HG03432 (cell line): Measurements from ENCODE around the gene SKP1.

Experiments used
- ATAC-seq: cut with Tn5 transposase; IDR thresholded peaks from one replicate; pipeline ENCODE4 v1.9.1; 2021; ENCODE audit warnings: mild to moderate bottlenecking, moderate library complexity; ENCODE audit not compliant: unreplicated experiment

SKP1 gene

DNA sequence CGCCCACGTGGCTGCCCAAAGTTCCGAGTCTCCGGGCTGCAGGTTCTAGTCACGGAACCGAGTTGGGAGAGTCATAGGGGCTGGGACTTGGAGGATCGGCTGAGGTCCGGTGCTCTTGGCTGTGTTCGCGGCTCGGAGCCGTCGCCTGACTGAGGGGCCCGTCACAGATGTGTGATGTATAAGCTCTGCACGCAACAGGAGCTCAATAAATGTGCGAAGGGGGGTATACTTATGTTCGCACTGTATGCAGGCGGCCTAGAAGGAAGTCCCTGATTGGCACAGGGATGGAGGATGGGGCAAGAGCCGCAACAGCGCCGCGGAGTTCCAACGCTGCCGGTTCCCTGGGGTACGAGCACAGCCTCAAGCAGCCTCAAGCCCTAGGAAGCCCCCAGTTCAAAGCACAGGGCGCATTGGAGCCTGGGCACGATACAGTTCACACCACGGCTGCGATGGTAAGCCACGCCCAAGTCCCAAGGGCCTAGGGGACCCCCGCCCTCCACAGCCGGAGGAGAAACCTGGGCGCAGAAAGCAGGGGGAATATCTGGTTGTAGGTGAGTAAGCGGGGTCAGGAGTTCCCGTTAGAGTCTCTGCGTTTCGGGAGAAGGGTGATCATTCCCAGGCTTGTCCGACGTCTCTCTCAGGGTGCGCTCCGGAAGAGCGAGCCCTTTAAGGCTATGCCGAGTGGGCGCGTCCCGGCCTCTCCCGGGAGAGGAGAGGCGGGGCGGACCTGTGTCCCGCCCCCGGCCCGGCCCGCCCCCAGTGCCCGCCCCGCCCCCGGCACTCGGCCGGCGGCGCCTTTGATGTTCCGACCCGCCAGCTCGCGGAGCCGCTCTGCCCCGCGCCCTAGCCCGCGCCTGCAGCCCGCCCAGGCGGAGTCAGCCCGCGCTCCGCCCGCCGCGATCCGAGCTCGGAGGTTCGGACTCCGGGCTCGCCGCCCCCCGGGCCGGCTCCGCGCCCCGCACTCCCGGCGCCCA, 62.6 kb downstream of the SKP1 start, which contains the start of gene TCF7:
Gene TCF7, plus strand, starts transcription at position 780 of the 974 bp plus-strand sequence. CDS start 226 bp downstream, outside the sequence.
- peak; percentile 85 for ATAC-seq

DNA sequence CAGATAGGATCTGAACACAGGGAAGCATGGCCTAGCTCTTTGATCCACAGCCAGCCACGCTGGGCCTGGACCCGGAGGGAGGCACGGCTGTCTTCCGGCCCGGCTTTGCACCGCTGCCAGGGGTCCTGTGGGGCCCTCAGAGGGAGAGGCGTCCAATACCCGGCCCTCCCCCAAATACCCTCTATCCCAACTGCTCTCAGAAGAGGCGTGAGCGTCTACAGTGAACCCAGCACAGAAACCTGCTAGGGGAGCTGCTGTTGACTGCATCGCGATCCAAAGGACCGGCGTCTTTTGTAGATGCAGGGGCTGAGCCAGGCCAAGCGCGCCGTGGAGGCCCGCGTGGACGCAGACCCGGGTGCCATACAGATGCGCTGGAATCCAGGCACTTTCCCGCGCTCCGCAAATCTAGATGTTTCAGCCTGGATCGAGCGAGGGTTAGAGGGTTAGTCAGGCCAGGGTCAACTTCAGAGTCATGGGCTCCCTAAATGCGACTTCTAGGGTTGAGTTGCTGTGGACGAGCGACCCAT, 63.3 kb downstream of the SKP1 start:
- no peak for ATAC-seq

DNA sequence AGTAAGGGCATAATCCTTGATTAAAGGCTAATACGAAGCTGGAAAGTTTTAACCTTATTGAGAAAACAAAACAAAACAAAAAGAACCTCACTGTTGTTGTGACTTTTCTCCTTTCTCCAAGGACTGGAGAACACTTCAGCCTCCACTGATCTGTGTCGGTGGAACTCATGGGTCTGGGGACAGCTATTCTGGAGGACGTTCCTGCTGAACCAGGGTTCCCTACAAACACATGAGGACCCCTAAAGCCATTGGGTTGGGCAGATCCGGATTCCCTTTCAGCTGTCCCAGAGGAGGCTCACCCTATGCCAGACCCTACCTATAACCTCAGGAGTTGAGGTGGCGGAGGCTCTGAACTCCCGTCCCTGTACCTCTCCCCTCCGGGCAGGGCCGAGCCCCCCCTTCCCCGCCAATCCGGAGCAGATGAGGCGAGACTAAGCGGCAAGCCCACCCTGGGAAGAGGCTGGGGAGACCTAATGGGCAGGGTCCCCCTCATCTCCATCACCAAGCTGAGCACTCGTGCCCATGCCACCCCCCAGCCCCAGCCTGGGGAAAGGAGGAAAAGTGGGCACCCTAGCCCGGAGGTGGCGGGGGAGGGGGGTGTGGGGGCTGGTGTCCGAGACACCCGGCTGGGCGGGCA, 63.9 kb downstream of the SKP1 start:
- ATAC-seq = no peak

DNA sequence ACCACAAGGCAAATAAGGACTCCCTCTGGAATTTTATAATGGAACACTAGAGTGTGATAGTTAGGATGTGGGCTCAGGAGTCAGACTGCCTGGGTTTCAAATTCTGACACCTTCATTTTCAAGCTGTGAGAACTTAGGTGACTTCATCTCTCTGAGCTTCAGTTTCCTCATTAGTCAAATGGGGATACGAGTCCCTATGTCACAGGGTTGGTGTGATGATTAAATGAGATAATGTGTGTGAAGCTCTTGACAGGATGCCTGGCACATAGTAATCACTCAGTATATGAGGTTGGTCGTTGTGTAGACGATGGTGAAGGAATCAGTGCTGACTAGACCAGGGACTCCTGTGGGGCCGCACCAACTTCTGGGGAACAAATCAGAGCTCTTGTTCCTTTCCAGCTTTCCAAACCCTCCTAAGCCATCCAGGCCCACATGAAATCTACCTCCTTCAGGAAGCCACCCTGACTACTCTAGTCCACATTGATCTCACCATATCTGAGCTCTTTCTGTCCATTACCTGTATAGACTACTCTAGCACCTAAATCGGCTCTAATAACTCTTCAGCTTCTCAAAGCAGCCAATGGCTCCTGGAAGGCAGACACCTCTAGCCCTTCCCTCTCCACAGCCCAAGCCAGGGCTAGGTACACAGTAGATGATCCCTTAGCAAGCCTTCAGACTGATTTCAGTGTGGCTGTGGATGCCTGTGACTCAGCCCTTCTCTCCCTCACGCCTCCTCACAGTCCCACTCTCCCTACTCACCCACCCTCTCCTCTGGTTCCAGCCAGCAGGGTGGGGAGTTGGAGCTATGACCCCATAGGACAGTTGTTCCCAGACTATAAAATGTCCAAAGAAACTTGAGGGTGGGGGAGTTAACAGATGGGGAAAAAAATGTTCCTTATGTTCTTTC, 64.8 kb downstream of the SKP1 start:
- no peak for ATAC-seq

GRCh38 chr5:134110382-134110781, 66.4 kb downstream of the SKP1 start:
- no peak for ATAC-seq

- ATAC-seq = no peak
These were observed 69.0 kb downstream of the SKP1 start for GRCh38 chr5:134107779-134108178.

GRCh38 chr5:134106991-134107701, 69.6 kb downstream of the SKP1 start:
- ATAC-seq = no peak

DNA sequence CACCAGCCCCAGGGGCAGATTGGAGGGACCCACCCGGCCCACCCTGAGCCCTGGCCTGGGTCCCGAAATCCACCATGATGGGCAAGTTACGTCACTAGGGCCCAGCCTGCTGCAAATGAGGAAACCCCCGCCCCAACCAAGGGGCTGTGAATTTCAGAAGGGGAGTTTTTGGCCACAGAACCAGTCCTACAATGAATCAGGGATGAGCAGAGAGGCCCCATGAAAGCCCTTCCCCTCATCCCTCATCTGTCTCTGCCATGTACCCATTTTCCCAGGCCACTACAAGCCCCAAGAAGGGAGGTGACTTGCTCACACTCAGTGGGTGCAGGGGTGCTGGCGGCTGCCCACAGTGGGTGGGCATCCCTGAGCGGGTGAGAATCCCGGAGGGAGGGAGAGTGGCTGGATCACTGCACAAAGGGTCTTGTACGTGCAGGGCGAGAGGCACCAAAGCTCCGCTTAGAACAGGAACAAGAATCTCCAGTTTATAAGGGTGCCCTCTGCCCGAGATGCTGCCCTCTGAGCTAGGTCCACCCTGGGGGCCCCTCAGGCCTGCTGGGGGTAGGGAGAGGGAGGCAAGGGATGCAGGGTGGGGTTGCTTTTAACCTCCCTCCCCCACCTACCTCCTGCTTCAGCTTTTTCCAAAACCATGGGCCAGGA, 72.6 kb downstream of the SKP1 start:
- no peak for ATAC-seq

GRCh38 chr5:134103397-134103796, 73.4 kb downstream of the SKP1 start:
- no peak for ATAC-seq

DNA sequence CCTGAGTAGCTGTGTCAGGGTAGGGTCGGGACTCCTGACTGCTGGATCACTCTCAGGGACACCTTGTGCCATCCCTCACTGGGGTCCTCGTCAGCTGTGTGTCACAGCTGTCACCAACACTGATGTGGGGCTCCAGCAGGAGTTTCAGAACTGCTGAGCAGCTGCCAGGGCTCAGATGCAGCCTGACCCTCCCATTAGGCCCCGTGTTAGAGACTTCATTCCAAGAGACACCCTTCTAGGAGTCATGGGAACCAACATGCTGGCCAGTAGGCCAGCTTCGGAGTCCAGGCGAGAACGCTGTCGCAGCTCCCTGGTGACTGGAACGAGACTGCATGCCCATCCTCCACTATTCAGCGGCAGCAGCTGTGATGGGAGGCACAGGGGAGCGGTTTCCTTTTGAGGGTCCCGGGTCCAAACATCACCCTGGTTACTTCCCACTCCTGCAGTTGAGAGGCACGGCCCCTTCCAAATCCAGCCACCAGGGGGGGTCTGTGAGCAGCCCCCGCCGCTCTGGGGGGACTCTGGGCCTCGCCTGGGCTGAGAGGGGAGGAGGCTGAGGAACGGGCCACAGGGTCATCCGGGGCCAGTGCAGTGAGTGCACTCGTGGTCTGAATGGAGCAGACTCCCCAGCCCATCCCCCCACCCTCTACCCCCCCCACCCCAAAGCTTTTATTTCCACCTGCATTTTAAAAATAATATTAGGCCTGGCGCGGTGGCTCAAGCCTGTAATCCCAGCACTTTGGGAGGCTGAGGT, 74.9 kb downstream of the SKP1 start:
- ATAC-seq = no peak

DNA sequence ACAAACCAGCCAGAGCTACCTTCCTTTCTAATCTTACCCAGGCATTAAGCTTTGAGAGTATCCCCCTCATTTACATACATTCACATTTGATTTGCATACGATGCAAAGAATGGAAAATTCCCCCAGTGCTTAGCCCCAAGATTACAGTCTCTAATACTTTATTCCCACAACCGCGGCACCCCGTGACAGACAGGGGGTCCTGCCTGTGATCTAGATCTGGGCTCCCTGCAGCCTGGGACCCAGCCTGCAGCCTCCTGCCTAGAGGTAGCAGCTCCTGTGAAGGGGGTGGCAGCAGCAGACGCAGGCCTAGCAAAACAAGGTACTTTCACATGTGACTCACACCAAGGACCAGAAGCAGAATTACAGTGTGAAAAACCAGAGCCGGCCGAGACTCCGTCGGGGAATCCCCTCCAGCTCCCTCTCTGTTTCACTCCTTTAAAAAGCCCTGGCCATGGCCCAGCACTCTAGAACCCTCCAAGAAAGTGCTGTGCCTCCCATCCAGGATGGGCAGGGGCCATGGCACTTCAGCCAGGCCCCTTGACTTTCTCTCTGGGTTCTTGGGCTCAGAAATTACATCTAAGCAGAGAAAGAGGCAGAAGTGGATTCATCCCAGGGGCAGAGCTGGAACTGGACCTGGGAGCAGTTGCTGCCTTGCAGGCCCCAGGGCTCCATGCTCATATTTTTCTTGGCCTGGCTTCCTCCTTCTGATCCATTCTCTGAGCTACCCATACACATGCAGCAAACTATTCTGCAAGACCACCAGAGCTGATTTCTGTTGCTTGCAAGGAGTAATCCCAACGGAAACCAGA, 76.3 kb downstream of the SKP1 start:
- peak; percentile 81 for ATAC-seq

GRCh38 chr5:134099939-134100282, 76.8 kb downstream of the SKP1 start:
- ATAC-seq = no peak

DNA sequence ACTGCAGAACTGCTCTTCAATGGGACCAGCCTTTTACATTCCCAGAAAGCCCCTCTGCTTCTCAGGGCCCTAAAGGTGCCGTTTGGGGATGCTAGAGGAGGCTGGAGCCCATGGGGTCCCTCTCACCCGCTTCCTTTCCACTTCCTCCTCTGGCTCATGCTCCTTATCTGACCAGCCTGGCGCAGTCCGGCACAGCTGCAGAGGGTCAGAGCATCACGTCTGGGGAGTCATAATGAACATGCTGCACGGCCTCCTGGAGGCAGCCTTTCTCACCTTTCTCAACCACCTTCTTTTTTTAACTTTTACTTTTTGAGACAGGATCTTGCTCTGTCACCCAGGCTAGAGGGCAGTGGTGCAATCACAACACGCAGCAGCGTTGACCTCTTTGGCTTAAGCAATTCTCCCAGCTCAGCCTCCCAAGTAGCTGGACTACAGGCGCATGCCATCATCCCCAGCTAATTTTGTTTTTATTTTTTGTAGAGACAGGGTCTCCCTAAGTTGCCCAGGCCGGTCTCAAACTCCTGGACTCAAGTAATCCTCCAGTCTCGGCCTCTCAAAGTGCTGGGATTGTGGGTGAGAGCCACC, 77.4 kb downstream of the SKP1 start:
- no peak for ATAC-seq
